Ascending aorta (tissue), 2 donors: ENCODE results near the gene CKM. TPM values are rescaled to one million over a fixed set of nuclear protein-coding genes. Genes with fewer than 3 reads are reported as not detected.
"Not testable (repeated sequence)": the region's sequence is repeated elsewhere in the genome, so short reads cannot be mapped to it uniquely, and the experiment has no call there.

ENCODE experiments used
- DNase-seq, 2 donors: peaks; one replicate each; pipeline ENCODE4 v3.0.0-alpha.2; 2019; ENCODE audit warnings: low spot score in 2 of 2
- H3K27ac ChIP-seq, 2 donors: fragments of 200-600 bp; sonication (generic); one replicate each; pipeline ENCODE4 v1.5.1; 2016 to 2017; ENCODE audit warnings: mild to moderate bottlenecking in 1 of 2
- H3K27me3 ChIP-seq: fragments of 200-600 bp; sonication (generic); one replicate; pipeline ENCODE4 v1.5.1; 2017
- H3K36me3 ChIP-seq, 2 donors: fragments of 200-600 bp; sonication (generic); one replicate each; pipeline ENCODE4 v1.5.1; 2016
- H3K4me1 ChIP-seq, 2 donors: fragments of 200-600 bp; sonication (generic); one replicate each; pipeline ENCODE4 v1.5.1; 2016 to 2017; ENCODE audit warnings: mild to moderate bottlenecking in 1 of 2
- H3K4me3 ChIP-seq, 2 donors: fragments of 200-600 bp; sonication (generic); one replicate each; pipeline ENCODE4 v1.5.1; 2016 to 2017; ENCODE audit warnings: mild to moderate bottlenecking in 1 of 2
- H3K9me3 ChIP-seq, 2 donors: fragments of 200-600 bp; sonication (generic); one replicate each; pipeline ENCODE4 v1.5.1; 2016
- intact Hi-C: fragments of 100-400 bp; cut with DNase I; formaldehyde crosslinking; loops from one replicate; pipeline ENCODE4 v1.15.1; 2023
- total RNA-seq: library from RNA; depleted of rRNA; stranded (reverse); fragments of >200 nt; gene quantifications from one replicate; pipeline ENCODE4 v1.1.0, GENCODE V29; 2016
- TF ChIP-seq, protein P1 (sequence below), 3 experiments: fragments of 200-600 bp in 2 of 3; fragments of 450-650 bp in 1 of 3; sonication (generic) in 2 of 3; IDR thresholded peaks; one replicate each; pipeline ENCODE4 v1.5.1; 2016 to 2019; ENCODE audit warnings: antibody characterized with exemption in 3 of 3, mild to moderate bottlenecking in 1 of 3, moderate library complexity in 1 of 3

The CKM gene
- total RNA-seq, 1 donor from 2014 or later = not detected

DNA sequence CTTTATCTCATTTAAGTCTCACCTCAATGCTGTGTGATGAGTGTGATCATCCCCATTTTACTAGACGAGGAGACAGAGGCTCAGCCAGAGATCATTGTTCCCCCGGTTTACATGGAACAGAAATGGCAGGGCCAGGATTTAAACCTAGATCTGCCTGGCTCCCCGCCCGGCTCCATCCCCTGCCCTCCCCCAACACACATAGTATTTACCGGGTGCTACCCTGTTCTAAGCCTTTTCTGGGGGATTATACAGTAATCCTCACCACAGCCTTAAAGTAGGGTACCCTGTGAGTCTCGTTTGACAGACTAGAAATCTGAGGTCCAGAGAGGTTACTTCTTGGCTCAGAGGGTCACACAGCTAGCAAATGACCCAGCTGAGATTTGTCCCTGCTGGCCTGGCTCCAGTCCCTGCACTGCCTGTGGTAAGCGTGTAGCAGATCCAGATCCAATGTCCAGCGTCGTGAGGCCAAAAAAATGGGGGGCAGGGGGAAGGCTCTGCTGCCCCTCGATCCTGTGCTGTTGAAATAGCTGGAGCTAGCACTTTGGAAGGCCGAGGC, 14.1 kb upstream of the CKM start:
- TF ChIP-seq, protein P1, sequence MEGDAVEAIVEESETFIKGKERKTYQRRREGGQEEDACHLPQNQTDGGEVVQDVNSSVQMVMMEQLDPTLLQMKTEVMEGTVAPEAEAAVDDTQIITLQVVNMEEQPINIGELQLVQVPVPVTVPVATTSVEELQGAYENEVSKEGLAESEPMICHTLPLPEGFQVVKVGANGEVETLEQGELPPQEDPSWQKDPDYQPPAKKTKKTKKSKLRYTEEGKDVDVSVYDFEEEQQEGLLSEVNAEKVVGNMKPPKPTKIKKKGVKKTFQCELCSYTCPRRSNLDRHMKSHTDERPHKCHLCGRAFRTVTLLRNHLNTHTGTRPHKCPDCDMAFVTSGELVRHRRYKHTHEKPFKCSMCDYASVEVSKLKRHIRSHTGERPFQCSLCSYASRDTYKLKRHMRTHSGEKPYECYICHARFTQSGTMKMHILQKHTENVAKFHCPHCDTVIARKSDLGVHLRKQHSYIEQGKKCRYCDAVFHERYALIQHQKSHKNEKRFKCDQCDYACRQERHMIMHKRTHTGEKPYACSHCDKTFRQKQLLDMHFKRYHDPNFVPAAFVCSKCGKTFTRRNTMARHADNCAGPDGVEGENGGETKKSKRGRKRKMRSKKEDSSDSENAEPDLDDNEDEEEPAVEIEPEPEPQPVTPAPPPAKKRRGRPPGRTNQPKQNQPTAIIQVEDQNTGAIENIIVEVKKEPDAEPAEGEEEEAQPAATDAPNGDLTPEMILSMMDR (IDR thresholded peaks at IDR 0.05) = no peak
- no peaks in the 10 kb centered on the region for H3K9me3 ChIP-seq
- DNase-seq = no peak
- no peaks in the 10 kb centered on the region for H3K36me3 ChIP-seq
- no peak overlapping the region for H3K27ac ChIP-seq
- H3K4me3 ChIP-seq = no peak overlapping the region
- intact Hi-C loops = loop anchor here (10.0 kb wide), 1 partner anchor 432 kb away; the partner anchor contains the start of gene APOE
- peaks cover 17% of the 10 kb centered on the region for H3K27me3 ChIP-seq
- peaks cover 2 to 5% of the 10 kb centered on the region in 2 donors for H3K4me1 ChIP-seq

DNA sequence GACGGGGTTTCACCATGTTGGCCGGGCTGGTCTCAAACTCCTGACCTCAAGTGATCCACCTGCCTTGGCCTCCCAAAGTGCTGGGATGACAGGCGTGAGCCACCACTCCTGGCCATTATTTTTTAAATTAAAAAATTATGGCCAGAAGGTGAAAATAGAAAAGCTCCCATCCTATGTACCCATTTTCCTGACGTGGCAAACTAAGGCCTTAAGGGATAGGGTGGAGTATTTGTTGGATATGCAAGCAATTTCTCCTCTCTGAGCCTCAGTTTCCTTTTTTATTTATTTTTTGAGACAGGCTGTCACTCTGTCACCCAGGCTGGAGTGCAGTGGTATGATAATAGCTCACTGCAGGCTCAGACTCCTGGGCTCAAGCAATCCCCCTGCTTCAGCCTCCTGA, 12.2 kb upstream of the CKM start:
- not testable (repeated sequence) for H3K36me3 ChIP-seq, H3K27ac ChIP-seq, H3K9me3 ChIP-seq, DNase-seq, H3K4me1 ChIP-seq, H3K4me3 ChIP-seq, H3K27me3 ChIP-seq
- intact Hi-C loops = loop anchor here (10.0 kb wide), 1 partner anchor 430 kb away; the partner anchor contains the start of gene APOE

DNA sequence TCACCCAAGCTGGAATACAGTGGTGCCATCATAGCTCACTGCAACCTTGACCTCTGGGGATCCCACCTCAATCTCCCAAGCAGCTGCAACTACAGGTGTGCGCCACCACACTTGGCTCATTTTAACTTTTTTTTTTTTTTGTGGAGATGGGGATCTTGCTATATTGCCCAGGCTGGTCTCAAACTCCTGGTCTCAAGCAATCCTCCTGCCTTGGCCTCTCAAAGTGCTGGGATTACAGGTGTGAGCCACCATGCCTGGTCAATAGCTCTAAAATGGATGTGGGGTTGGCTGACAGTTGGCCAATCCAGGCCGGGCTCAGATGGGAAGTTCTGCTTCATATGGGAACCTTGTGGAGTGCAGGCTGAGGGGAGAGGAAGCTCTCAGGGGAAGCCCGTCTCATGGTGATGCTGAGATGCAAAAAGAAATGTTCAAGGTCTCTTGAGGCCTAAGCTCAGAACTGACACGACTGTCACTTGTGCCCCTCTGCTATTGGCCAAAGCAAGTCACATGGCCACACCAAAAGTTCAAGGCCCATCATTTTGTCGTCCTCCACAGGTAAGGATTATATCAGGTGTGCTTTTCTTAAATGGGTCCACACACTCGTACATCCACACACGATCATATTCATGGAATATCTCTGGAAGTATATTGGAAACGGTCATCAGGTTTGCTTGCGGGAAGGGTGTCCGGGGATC, 11.1 kb upstream of the CKM start:
- no peaks in the 10 kb centered on the region for H3K4me1 ChIP-seq
- intact Hi-C loops = loop anchor here (10.0 kb wide), 1 partner anchor 429 kb away; the partner anchor contains the start of gene APOE
- TF ChIP-seq, protein P1 (IDR thresholded peaks at IDR 0.05) = no peak
- H3K27ac ChIP-seq = no peak overlapping the region
- no peak overlapping the region for H3K4me3 ChIP-seq
- no peak for DNase-seq
- H3K9me3 ChIP-seq = no peaks in the 10 kb centered on the region
- no peaks in the 10 kb centered on the region for H3K36me3 ChIP-seq
- H3K27me3 ChIP-seq = no peaks in the 10 kb centered on the region

DNA sequence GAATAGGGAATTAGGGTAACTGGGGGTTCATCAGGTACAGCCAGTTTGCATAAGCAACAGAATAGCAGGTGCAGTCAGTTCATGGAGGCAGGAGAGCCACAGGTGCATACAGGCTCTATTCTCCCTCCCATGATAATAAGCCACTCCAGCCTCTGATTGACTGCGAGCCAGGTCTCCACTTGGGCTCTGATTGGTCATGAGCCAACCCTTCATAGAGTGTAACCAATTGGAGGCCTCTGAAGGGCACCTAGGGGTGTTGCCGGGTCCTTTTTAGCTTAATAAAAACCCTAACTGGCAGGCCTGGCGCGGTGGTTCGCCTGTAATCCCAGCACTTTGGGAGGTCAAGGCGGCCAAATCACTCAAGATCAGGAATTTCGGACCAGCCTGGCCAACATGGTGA, 8.7 kb upstream of the CKM start:
- Histone ChIP-seq H3K27ac (no peak overlapping the region), H3K36me3 (no peaks in the 10 kb centered on the region), H3K27me3 (no peaks in the 10 kb centered on the region), H3K4me3 (no peak overlapping the region), H3K9me3 (no peaks in the 10 kb centered on the region), H3K4me1 (no peaks in the 10 kb centered on the region)
- intact Hi-C loops = loop anchor here (10.0 kb wide), 1 partner anchor 427 kb away; the partner anchor contains the start of gene APOE
- DNase-seq = no peak
- TF ChIP-seq, protein P1 (IDR thresholded peaks at IDR 0.05) = no peak

DNA sequence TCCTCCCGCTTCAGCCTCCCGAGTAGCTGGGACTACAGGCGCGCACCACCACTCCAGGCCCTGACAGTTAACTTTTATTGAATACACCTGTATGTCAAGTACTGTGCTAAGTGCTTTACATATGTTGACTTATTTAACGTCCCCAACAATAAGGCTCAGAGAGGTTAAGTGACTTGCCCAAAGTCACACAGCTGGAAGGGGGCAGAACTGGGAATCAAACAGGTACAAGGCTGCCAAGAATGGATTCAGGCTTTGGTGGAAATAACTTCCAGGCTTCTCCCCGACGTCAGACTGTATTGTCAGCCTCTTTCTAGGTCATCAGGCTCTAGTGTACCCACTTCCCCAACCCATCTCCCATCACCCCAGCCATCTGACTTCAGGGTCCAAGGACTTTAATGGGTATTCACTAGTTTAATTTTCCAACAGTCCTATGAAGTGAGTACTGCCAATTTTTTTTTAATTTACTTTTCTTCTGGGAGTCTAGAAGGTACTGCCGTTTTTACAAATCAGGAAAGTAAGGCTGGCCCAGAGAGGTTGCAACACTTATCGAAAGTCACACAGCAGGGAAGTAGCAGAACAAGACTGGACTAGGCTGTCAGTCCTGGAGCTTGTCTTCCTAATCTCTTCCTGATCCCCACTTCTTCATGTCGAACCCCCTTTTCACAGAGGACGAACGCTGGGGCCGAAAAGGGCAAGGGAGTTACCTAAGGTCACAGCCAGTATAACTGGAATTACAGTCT, 4.9 kb upstream of the CKM start:
- peaks cover 7% of the 10 kb centered on the region for H3K27me3 ChIP-seq
- no peaks in the 10 kb centered on the region for H3K36me3 ChIP-seq
- H3K9me3 ChIP-seq = no peaks in the 10 kb centered on the region
- H3K27ac ChIP-seq = no peak overlapping the region
- peaks cover 0 to 9% of the 10 kb centered on the region in 2 donors for H3K4me1 ChIP-seq
- intact Hi-C loops = no loop called here
- H3K4me3 ChIP-seq = no peak overlapping the region
- TF ChIP-seq, protein P1 (IDR thresholded peaks at IDR 0.05) = no peak
- DNase-seq = no peak
